Erythroblast (primary cell): ENCODE measurements around the gene LIN28A.

Experiments used
- GATA1 ChIP-seq: IDR thresholded peaks from 2 replicates; pipeline ENCODE4 v1.6.1; 2011; ENCODE audit warnings: low read depth, mild to moderate bottlenecking, control low read depth, low read length, moderate library complexity
- POLR2A ChIP-seq: IDR thresholded peaks from 2 replicates; pipeline ENCODE4 v1.6.1; 2011; ENCODE audit warnings: mild to moderate bottlenecking, low read length

- peak; percentile 49 for TF ChIP-seq POLR2A
- TF ChIP-seq GATA1: no peak
Observed at GRCh38 chr1:26472901-26473845, 62.6 kb downstream of the LIN28A start.
